Measurements from ENCODE around the gene PTPRT.

The PTPRT gene

GRCh38 chr20:42700372-42700771 is 489.3 kb downstream of the PTPRT start:
- no peak for TF ChIP-seq RAD21 (IDR thresholded peaks at IDR 0.05; ENCODE audit: low read depth)
- no peak for TF ChIP-seq TEAD4 (IDR thresholded peaks at IDR 0.05)
- TF ChIP-seq USF1 (IDR thresholded peaks at IDR 0.05): no peak
- TF ChIP-seq TCF12 (IDR thresholded peaks at IDR 0.05; ENCODE audit: low read depth): no peak

DNA sequence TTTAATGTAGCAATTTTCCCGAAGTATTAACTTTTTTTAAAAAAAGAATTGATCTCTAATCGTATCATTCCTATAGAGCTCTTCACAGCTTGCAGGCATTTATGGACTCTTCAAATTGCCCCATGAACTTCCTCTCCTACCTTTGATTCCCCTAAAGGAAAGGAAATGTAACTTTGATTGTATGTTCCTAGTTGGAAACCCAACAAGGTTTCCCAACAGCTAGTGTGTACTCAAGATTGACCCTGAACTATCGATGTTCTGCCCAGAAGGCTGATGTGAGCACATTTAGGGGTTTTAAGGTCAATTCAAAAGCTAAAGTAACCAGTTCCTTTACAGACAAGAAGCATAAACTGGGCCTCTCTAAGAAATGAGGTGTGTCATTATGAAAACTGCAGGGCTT is 491.7 kb downstream of the PTPRT start:
- TF ChIP-seq, protein P1, sequence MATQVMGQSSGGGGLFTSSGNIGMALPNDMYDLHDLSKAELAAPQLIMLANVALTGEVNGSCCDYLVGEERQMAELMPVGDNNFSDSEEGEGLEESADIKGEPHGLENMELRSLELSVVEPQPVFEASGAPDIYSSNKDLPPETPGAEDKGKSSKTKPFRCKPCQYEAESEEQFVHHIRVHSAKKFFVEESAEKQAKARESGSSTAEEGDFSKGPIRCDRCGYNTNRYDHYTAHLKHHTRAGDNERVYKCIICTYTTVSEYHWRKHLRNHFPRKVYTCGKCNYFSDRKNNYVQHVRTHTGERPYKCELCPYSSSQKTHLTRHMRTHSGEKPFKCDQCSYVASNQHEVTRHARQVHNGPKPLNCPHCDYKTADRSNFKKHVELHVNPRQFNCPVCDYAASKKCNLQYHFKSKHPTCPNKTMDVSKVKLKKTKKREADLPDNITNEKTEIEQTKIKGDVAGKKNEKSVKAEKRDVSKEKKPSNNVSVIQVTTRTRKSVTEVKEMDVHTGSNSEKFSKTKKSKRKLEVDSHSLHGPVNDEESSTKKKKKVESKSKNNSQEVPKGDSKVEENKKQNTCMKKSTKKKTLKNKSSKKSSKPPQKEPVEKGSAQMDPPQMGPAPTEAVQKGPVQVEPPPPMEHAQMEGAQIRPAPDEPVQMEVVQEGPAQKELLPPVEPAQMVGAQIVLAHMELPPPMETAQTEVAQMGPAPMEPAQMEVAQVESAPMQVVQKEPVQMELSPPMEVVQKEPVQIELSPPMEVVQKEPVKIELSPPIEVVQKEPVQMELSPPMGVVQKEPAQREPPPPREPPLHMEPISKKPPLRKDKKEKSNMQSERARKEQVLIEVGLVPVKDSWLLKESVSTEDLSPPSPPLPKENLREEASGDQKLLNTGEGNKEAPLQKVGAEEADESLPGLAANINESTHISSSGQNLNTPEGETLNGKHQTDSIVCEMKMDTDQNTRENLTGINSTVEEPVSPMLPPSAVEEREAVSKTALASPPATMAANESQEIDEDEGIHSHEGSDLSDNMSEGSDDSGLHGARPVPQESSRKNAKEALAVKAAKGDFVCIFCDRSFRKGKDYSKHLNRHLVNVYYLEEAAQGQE (IDR thresholded peaks at IDR 0.05; ENCODE audit: low read depth): no peak
- TF ChIP-seq USF1 (IDR thresholded peaks at IDR 0.05): no peak
- TF ChIP-seq FOXM1 (IDR thresholded peaks at IDR 0.05; ENCODE audit: borderline replicate concordance, low read depth): no peak
- no peak for TF ChIP-seq RAD21 (IDR thresholded peaks at IDR 0.05; ENCODE audit: low read depth)

GRCh38 chr20:42690842-42691437 is 498.8 kb downstream of the PTPRT start:
- TF ChIP-seq RAD21 (IDR thresholded peaks at IDR 0.05; ENCODE audit: low read depth): no peak
- TF ChIP-seq USF1 (IDR thresholded peaks at IDR 0.05): no peak
- no peak for TF ChIP-seq EGR1 (IDR thresholded peaks at IDR 0.05)
- no peak for TF ChIP-seq ZBTB7A (IDR thresholded peaks at IDR 0.05; ENCODE audit: low read depth)
- no peak for TF ChIP-seq YY1 (IDR thresholded peaks at IDR 0.05; ENCODE audit: low read depth)
- TF ChIP-seq, protein P2, sequence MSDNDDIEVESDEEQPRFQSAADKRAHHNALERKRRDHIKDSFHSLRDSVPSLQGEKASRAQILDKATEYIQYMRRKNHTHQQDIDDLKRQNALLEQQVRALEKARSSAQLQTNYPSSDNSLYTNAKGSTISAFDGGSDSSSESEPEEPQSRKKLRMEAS (IDR thresholded peaks at IDR 0.05): no peak

DNA sequence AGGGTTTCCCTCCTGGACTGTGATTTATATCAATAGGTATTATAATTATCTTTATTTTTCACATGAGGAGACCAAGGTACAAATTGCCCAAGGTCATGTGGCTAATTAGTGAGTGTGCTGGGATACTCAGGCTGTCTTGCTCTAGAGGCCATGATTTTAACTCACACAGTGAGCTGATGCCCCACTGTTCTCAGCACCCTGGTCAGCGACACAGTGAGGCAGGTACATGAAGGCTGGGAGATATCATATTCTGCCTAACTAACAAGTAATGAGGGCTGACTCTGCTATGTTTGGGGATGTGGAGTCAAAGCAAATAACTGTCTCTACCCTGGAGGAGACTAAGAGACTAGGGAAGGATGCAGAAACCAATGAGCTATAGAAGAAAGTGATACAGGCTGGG is 501.1 kb downstream of the PTPRT start:
- no peak for TF ChIP-seq RAD21 (IDR thresholded peaks at IDR 0.05; ENCODE audit: low read depth)
- TF ChIP-seq, protein P1 (IDR thresholded peaks at IDR 0.05; ENCODE audit: low read depth): peak; percentile 67

DNA sequence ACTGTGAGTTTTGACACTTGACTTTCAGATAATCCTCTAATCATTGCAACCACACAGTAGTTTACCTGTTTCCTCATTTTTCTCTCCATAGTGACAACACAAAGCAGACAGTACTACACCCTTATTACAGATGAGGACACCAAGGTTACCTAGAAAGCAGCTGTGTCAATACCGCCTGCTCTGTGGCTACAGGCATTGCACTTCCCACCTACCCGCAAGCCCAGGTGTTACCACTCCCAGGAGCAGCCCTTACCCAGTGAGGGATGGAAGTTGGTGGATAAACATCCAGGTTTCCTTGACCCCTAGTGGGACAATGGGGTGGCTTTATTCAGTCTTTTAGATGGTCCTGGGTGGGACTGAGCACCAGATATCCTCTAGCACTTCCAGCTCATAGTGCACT is 503.6 kb downstream of the PTPRT start:
- TF ChIP-seq, protein P1 (IDR thresholded peaks at IDR 0.05; ENCODE audit: low read depth): no peak
- no peak for TF ChIP-seq CREB1 (IDR thresholded peaks at IDR 0.05; ENCODE audit: low read depth)
- TF ChIP-seq TEAD4 (IDR thresholded peaks at IDR 0.05): no peak
- TF ChIP-seq EGR1 (IDR thresholded peaks at IDR 0.05): no peak
- no peak for TF ChIP-seq EP300 (IDR thresholded peaks at IDR 0.05; ENCODE audit: borderline replicate concordance)
- TF ChIP-seq RAD21 (IDR thresholded peaks at IDR 0.05; ENCODE audit: low read depth): no peak

GRCh38 chr20:42678895-42679294 is 510.8 kb downstream of the PTPRT start:
- TF ChIP-seq FOXM1 (IDR thresholded peaks at IDR 0.05; ENCODE audit: borderline replicate concordance, low read depth): no peak
- TF ChIP-seq CREB1 (IDR thresholded peaks at IDR 0.05; ENCODE audit: low read depth): no peak
- no peak for TF ChIP-seq NFIC (IDR thresholded peaks at IDR 0.05)
- no peak for TF ChIP-seq TEAD4 (IDR thresholded peaks at IDR 0.05)
- TF ChIP-seq, protein P2 (IDR thresholded peaks at IDR 0.05): no peak
- TF ChIP-seq EP300 (IDR thresholded peaks at IDR 0.05; ENCODE audit: borderline replicate concordance): no peak
- TF ChIP-seq CEBPB (IDR thresholded peaks at IDR 0.05): no peak

Measured in Ishikawa (cell line).